ENCODE results near the gene EPB41L4A.

Gene EPB41L4A

DNA sequence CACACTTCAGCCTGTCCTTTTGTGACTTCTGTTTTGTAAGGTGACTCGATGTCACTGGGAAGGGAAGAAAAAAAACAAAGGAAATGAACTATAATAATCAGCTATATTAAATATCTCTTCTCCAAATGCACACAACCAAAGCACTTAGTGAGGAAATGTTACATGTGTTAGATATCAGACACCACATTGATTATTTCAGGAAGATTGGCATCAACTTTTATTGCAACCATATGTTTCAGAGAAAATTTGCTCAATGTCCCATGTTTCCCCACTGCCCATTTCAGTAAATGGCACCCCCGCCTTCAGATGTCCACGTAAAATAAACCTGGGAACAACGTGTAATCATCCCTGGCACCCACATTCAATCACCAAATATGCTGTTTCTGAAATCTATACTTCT lies 151.8 kb downstream of the EPB41L4A start:
- TF ChIP-seq, protein P1, sequence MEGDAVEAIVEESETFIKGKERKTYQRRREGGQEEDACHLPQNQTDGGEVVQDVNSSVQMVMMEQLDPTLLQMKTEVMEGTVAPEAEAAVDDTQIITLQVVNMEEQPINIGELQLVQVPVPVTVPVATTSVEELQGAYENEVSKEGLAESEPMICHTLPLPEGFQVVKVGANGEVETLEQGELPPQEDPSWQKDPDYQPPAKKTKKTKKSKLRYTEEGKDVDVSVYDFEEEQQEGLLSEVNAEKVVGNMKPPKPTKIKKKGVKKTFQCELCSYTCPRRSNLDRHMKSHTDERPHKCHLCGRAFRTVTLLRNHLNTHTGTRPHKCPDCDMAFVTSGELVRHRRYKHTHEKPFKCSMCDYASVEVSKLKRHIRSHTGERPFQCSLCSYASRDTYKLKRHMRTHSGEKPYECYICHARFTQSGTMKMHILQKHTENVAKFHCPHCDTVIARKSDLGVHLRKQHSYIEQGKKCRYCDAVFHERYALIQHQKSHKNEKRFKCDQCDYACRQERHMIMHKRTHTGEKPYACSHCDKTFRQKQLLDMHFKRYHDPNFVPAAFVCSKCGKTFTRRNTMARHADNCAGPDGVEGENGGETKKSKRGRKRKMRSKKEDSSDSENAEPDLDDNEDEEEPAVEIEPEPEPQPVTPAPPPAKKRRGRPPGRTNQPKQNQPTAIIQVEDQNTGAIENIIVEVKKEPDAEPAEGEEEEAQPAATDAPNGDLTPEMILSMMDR (conservative IDR thresholded peaks at IDR 0.05): no peak
- H3K27ac ChIP-seq: no peak overlapping the region

GRCh38 chr5:112264666-112265065 lies 154.4 kb downstream of the EPB41L4A start:
- TF ChIP-seq, protein P1 (conservative IDR thresholded peaks at IDR 0.05): no peak
- H3K27ac ChIP-seq: no peak overlapping the region

DNA sequence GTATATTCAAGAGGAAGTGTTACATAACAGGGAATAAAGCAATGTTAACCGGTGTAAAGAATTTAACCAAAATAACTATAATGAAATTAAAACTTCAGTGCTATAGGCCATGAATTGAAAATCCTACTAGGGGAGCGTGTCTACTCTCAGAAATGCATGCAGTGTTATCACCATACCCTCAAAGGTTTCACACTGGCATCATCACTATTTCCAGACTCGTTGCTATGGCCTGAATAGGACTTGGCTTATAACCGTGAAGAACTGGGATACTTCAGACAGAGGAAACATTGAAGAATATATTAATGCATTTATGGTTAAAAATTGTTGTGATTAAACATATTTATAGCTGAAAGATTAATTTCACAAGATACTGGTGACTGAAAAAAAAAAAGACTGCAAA lies 154.9 kb downstream of the EPB41L4A start:
- H3K27ac ChIP-seq: no peak overlapping the region
- TF ChIP-seq, protein P1 (conservative IDR thresholded peaks at IDR 0.05): no peak

DNA sequence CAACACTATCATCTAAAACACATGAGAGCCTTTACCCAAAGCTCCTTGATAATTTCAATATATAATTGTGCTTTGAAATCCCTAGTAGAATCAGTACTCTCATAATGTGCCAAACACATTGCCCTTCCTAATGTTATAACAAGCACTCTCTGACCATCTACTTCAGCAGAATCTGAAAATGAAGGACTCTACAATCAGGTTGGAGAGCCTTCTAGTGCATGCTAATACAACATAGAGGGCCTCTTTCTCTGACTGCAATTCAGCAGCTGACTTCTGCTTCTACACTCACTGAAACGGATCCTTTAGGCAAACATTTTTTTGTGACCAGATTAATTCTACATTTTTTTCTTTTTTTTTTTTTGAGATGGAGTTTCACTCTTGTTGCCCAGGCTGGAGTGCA lies 155.6 kb downstream of the EPB41L4A start:
- TF ChIP-seq, protein P1 (conservative IDR thresholded peaks at IDR 0.05): no peak
- H3K27ac ChIP-seq: no peak overlapping the region

- no peak overlapping the region for H3K27ac ChIP-seq
- TF ChIP-seq, protein P1 (conservative IDR thresholded peaks at IDR 0.05): no peak
These were observed 160.5 kb downstream of the EPB41L4A start for GRCh38 chr5:112258571-112258970.

DNA sequence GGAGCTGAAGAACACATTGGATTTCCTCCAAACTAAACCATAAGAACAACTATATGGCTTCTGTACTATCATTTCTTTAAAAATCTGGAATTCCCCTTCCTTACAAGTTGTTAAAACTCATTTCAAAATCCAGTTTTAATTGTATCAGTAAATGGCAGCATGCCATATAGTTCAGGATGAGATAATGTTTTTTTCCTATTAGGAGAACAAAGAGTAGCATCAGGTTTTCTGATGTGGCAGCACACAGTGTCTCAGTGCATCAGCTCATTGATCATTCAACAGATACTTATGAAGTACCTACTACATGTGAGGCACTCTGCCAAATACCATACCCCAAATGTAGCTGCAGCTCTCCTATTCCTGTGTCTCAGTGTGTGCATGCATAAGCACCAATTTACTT lies 161.1 kb downstream of the EPB41L4A start:
- TF ChIP-seq, protein P1 (conservative IDR thresholded peaks at IDR 0.05): no peak
- H3K27ac ChIP-seq: no peak overlapping the region

GRCh38 chr5:112257005-112257404 lies 162.1 kb downstream of the EPB41L4A start:
- TF ChIP-seq, protein P1 (conservative IDR thresholded peaks at IDR 0.05): no peak
- H3K27ac ChIP-seq: no peak overlapping the region

GRCh38 chr5:112254303-112254702 lies 164.8 kb downstream of the EPB41L4A start:
- H3K27ac ChIP-seq: no peak overlapping the region
- TF ChIP-seq, protein P1 (conservative IDR thresholded peaks at IDR 0.05): no peak

All from VCaP (cell line).